ENCODE measurements around the gene FAM210A. TPM values are rescaled to one million over a fixed set of nuclear protein-coding genes. Genes with fewer than 3 reads are reported as not detected.

Gene FAM210A
- total and polyA plus RNA-seq, 9 of the 15 experiments (the other 6 are each of a cell fraction or from before 2014, with no cell fraction given), result 8.3 to 41.7 (median 19.1) TPM

- Histone ChIP-seq H2AFZ (ENCODE audit: low read depth, low read length) (no peak overlapping the region), H3K9me3 (replicated peaks; ENCODE audit: control insufficient read depth, insufficient read depth, low read depth, low read length) (0 out of 2 replicates have a peak, but pooled peaks cover 4% of the 10 kb centered on the region), H3K79me2 (ENCODE audit: control insufficient read depth, insufficient read depth, low read length) (no peaks in the 10 kb centered on the region), H3K9me1 (ENCODE audit: control insufficient read depth, insufficient read depth, low read length) (no peaks in the 10 kb centered on the region), H3K4me2 (ENCODE audit: insufficient read depth, low read length) (no peak overlapping the region), H3K4me1 (replicated peaks in 1 of 2; ENCODE audit: control insufficient read depth in 2 of 2, insufficient read depth in 2 of 2, low read length in 2 of 2) (no peaks in the 10 kb centered on the region), H3K36me3 (ENCODE audit: control insufficient read depth, insufficient read depth, low read length) (no peaks in the 10 kb centered on the region), H4K20me1 (replicated peaks; ENCODE audit: control insufficient read depth, insufficient read depth, low read length) (no peaks in the 10 kb centered on the region; the same call in none of the 2 replicates), H3K4me3 (no peak overlapping the region), H3K27ac (ENCODE audit: extremely low read depth, low read depth, low read length) (no peak overlapping the region), H3K27me3 (ENCODE audit: control insufficient read depth in 2 of 2, insufficient read depth in 2 of 2, low read length in 2 of 2) (peaks cover 28 to 53% of the 10 kb centered on the region in 2 experiments; a peak in 4 of 5 replicates), H3K9ac (ENCODE audit: insufficient read depth in 1 of 2, low read depth in 2 of 2, low read length in 2 of 2) (no peak overlapping the region)
- ChIA-PET POLR2A (no interaction called here), CTCF (ENCODE audit: low intra/inter-chr PET ratio) (no interaction called here)
- FAIRE-seq (no peak), ATAC-seq (no peak), DNase-seq (ENCODE audit: extremely low read depth in 1 of 4, low spot score in 3 of 4) (no peak)
- TF ChIP-seq, protein P1, sequence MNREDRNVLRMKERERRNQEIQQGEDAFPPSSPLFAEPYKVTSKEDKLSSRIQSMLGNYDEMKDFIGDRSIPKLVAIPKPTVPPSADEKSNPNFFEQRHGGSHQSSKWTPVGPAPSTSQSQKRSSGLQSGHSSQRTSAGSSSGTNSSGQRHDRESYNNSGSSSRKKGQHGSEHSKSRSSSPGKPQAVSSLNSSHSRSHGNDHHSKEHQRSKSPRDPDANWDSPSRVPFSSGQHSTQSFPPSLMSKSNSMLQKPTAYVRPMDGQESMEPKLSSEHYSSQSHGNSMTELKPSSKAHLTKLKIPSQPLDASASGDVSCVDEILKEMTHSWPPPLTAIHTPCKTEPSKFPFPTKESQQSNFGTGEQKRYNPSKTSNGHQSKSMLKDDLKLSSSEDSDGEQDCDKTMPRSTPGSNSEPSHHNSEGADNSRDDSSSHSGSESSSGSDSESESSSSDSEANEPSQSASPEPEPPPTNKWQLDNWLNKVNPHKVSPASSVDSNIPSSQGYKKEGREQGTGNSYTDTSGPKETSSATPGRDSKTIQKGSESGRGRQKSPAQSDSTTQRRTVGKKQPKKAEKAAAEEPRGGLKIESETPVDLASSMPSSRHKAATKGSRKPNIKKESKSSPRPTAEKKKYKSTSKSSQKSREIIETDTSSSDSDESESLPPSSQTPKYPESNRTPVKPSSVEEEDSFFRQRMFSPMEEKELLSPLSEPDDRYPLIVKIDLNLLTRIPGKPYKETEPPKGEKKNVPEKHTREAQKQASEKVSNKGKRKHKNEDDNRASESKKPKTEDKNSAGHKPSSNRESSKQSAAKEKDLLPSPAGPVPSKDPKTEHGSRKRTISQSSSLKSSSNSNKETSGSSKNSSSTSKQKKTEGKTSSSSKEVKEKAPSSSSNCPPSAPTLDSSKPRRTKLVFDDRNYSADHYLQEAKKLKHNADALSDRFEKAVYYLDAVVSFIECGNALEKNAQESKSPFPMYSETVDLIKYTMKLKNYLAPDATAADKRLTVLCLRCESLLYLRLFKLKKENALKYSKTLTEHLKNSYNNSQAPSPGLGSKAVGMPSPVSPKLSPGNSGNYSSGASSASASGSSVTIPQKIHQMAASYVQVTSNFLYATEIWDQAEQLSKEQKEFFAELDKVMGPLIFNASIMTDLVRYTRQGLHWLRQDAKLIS (CRISPR knock-in tag; IDR thresholded peaks at IDR 0.05), result no peak
- no TSS peak for BruUV-seq (replicated peaks)
- WGBS (ENCODE audit: insufficient coverage, low coverage, missing lambda C conversion rate), result 3% methylated on average over 8 of the region's 8 CpGs
- in situ Hi-C loops (cut with MboI) (no loop called here), intact Hi-C loops (cut with micrococcal nuclease) (no loop called here)
Measured at GRCh38 chr18:13627639-13628038, 98.7 kb downstream of the FAM210A start.

GRCh38 chr18:13626544-13626908, 99.8 kb downstream of the FAM210A start:
- H3K4me3 ChIP-seq, result no peak overlapping the region
- H3K4me2 ChIP-seq (ENCODE audit: insufficient read depth, low read length), result no peak overlapping the region
- TF ChIP-seq CHD2 (IDR thresholded peaks at IDR 0.05; ENCODE audit: low read depth, low read length) (no peak), FOS (IDR thresholded peaks at IDR 0.05; ENCODE audit: extremely low read depth, insufficient read length) (no peak)
- ATAC-seq, result no peak
- CTCF ChIA-PET (ENCODE audit: low intra/inter-chr PET ratio), result no interaction called here
- H2AFZ ChIP-seq (ENCODE audit: low read depth, low read length), result no peak overlapping the region
- H3K9me3 ChIP-seq (replicated peaks; ENCODE audit: control insufficient read depth, insufficient read depth, low read depth, low read length), result no peaks in the 10 kb centered on the region
- intact Hi-C loops (cut with micrococcal nuclease), result no loop called here
- FAIRE-seq, result no peak
- no peak overlapping the region for H3K27ac ChIP-seq (ENCODE audit: extremely low read depth, low read depth, low read length)
- H3K9ac ChIP-seq (ENCODE audit: insufficient read depth in 1 of 2, low read depth in 2 of 2, low read length in 2 of 2), result no peak overlapping the region
- H3K79me2 ChIP-seq (ENCODE audit: control insufficient read depth, insufficient read depth, low read length), result no peaks in the 10 kb centered on the region
- peaks cover 29 to 63% of the 10 kb centered on the region in 2 experiments; a peak in 4 of 5 replicates for H3K27me3 ChIP-seq (ENCODE audit: control insufficient read depth in 2 of 2, insufficient read depth in 2 of 2, low read length in 2 of 2)
- in situ Hi-C loops (cut with MboI), result no loop called here
- no peaks in the 10 kb centered on the region for H3K9me1 ChIP-seq (ENCODE audit: control insufficient read depth, insufficient read depth, low read length)
- no TSS peak for BruUV-seq (replicated peaks)
- no peaks in the 10 kb centered on the region; a peak in 1 of 5 replicates for H3K4me1 ChIP-seq (replicated peaks in 1 of 2; ENCODE audit: control insufficient read depth in 2 of 2, insufficient read depth in 2 of 2, low read length in 2 of 2)
- 4% methylated on average over 2 of the region's 2 CpGs for WGBS (ENCODE audit: insufficient coverage, low coverage, missing lambda C conversion rate)
- POLR2A ChIA-PET, result interaction anchor here (0.8 kb wide), 1 partner anchor 71 kb away, joined by 3 read pairs; no protein-coding TSS in a partner anchor
- H3K36me3 ChIP-seq (ENCODE audit: control insufficient read depth, insufficient read depth, low read length), result no peaks in the 10 kb centered on the region
- no peaks in the 10 kb centered on the region; the same call in none of the 2 replicates for H4K20me1 ChIP-seq (replicated peaks; ENCODE audit: control insufficient read depth, insufficient read depth, low read length)
- DNase-seq (ENCODE audit: extremely low read depth in 1 of 4, low spot score in 3 of 4), result no peak

All from K562 (cell line).